WTC11 (cell line): Measurements from ENCODE around the gene KRTAP10-10. TPM values are rescaled to one million over a fixed set of nuclear protein-coding genes. Genes with fewer than 3 reads are reported as not detected.
A peak's percentile ranks its signal among the peaks of the same experiment; 100 is the strongest.

Source experiments
- ATAC-seq: fragments of 200-7000 bp; cut with Tn5 transposase; 2 replicates; pipeline ENCODE4 v1.10.0; 2021; ENCODE audit warnings: mild to moderate bottlenecking, moderate library complexity
- CTCF ChIA-PET: fragments of 300-600 bp; sonication (Branson Sonifier 250); formaldehyde crosslinking; loops from one replicate; lab custom pipeline; 2021; ENCODE audit warnings: antibody characterized with exemption; lab: Charles Lee
- POLR2A ChIA-PET: fragments of 350-600 bp; sonication (Branson Sonifier 250); formaldehyde crosslinking; loops from one replicate; lab custom pipeline; 2021; ENCODE audit warnings: antibody characterized with exemption; lab: Charles Lee
- DNase-seq: peaks from one replicate; pipeline ENCODE4 v3.0.0; 2021; ENCODE audit warnings: low spot score
- H3K27ac Mint-ChIP-seq: 2 replicates; pipeline ENCODE4 v1.8.0; 2021; ENCODE audit warnings: mixed read lengths
- H3K27me3 Mint-ChIP-seq: 2 replicates; pipeline ENCODE4 v1.8.0; 2021; ENCODE audit warnings: low read depth, mild to moderate bottlenecking, moderate library complexity, mixed read lengths
- H3K36me3 Mint-ChIP-seq: 2 replicates; pipeline ENCODE4 v1.8.0; 2021; ENCODE audit warnings: mixed read lengths
- H3K4me1 Mint-ChIP-seq: 2 replicates; pipeline ENCODE4 v1.8.0; 2022; ENCODE audit warnings: mixed read lengths
- H3K4me3 Mint-ChIP-seq: 2 replicates; pipeline ENCODE4 v1.8.0; 2021; ENCODE audit warnings: mild to moderate bottlenecking, moderate library complexity, mixed read lengths
- H3K9me3 Mint-ChIP-seq: 2 replicates; pipeline ENCODE4 v1.8.0; 2021; ENCODE audit warnings: mixed read lengths
- AFF4 ChIP-seq: sonication (generic); formaldehyde crosslinking; IDR thresholded peaks from 2 replicates; pipeline ENCODE4 v1.8.1; 2023; ENCODE audit warnings: mild to moderate bottlenecking, missing genetic modification reagents, borderline replicate concordance
- ATF1 ChIP-seq: sonication (generic); formaldehyde crosslinking; IDR thresholded peaks from 2 replicates; pipeline ENCODE4 v1.8.1; 2023; ENCODE audit warnings: mild to moderate bottlenecking, moderate library complexity, missing genetic modification reagents
- E2F1 ChIP-seq: sonication (generic); formaldehyde crosslinking; IDR thresholded peaks from 2 replicates; pipeline ENCODE4 v1.8.0; 2022; ENCODE audit warnings: mild to moderate bottlenecking, missing genetic modification reagents
- E2F4 ChIP-seq: sonication (generic); formaldehyde crosslinking; IDR thresholded peaks from 2 replicates; pipeline ENCODE4 v1.8.1; 2022; ENCODE audit warnings: low read depth, mild to moderate bottlenecking, moderate library complexity, missing genetic modification reagents, borderline replicate concordance
- E2F5 ChIP-seq: sonication (generic); formaldehyde crosslinking; IDR thresholded peaks from 2 replicates; pipeline ENCODE4 v1.8.1; 2022; ENCODE audit warnings: mild to moderate bottlenecking, moderate library complexity, missing genetic modification reagents
- ELF4 ChIP-seq: sonication (generic); formaldehyde crosslinking; IDR thresholded peaks from 2 replicates; pipeline ENCODE4 v1.8.1; 2022; ENCODE audit warnings: low read depth, mild to moderate bottlenecking, moderate library complexity, missing genetic modification reagents
- GTF2I ChIP-seq: fragments of 250-450 bp; sonication (Bioruptor Pico); conservative IDR thresholded peaks from 2 replicates; pipeline ENCODE4 v1.4.0; 2021; ENCODE audit warnings: mild to moderate bottlenecking
- HMGA2 ChIP-seq: fragments of 250-450 bp; sonication (Bioruptor Pico); IDR thresholded peaks from 2 replicates; pipeline ENCODE4 v1.4.0; 2021; ENCODE audit warnings: mild to moderate bottlenecking, moderate library complexity
- JUN ChIP-seq: sonication (generic); formaldehyde crosslinking; IDR thresholded peaks from 2 replicates; pipeline ENCODE4 v1.8.0; 2023; ENCODE audit warnings: mild to moderate bottlenecking, missing genetic modification reagents
- NFYB ChIP-seq: sonication (generic); formaldehyde crosslinking; conservative IDR thresholded peaks from 2 replicates; pipeline ENCODE4 v1.8.0; 2022; ENCODE audit warnings: low read depth, missing genetic modification reagents
- PREB ChIP-seq: sonication (generic); formaldehyde crosslinking; IDR thresholded peaks from 2 replicates; pipeline ENCODE4 v1.8.1; 2022; ENCODE audit warnings: mild to moderate bottlenecking, missing genetic modification reagents, moderate library complexity, borderline replicate concordance
- TP53 ChIP-seq: sonication (generic); formaldehyde crosslinking; IDR thresholded peaks from 2 replicates; pipeline ENCODE4 v1.8.1; 2023; ENCODE audit warnings: mild to moderate bottlenecking, missing genetic modification reagents
- ZBTB21 ChIP-seq: sonication (generic); formaldehyde crosslinking; IDR thresholded peaks from 2 replicates; pipeline ENCODE4 v1.8.1; 2023; ENCODE audit warnings: mild to moderate bottlenecking, missing genetic modification reagents, borderline replicate concordance
- ZNF317 ChIP-seq: sonication (generic); formaldehyde crosslinking; IDR thresholded peaks from 2 replicates; pipeline ENCODE4 v1.8.1; 2023; ENCODE audit warnings: low read depth, mild to moderate bottlenecking, moderate library complexity, missing genetic modification reagents, borderline replicate concordance
- ZNF425 ChIP-seq: fragments of 250-450 bp; sonication (Bioruptor Pico); conservative IDR thresholded peaks from 2 replicates; pipeline ENCODE4 v1.9.0; 2021; ENCODE audit warnings: mild to moderate bottlenecking
- total RNA-seq: library from RNA; stranded (reverse); gene quantifications from 3 replicates; pipeline ENCODE4 v1.2.3, GENCODE V29; 2021

KRTAP10-10 gene
- total RNA-seq, 1 experiment from 2014 or later: not detected

GRCh38 chr21:44601596-44602462, 35.3 kb upstream of the KRTAP10-10 start:
- DNase-seq: no peak
- ChIA-PET POLR2A (no interaction called here), CTCF (interaction anchor here (1.1 kb wide), 1 partner anchor 199 kb away, joined by 3 read pairs; no protein-coding TSS in a partner anchor)
- H3K27me3 Mint-ChIP-seq: no peaks in the 10 kb centered on the region; the same call in 1 of the 2 replicates
- peak overlapping the region; percentile 25; the same call in 1 of the 2 replicates for H3K27ac Mint-ChIP-seq
- H3K36me3 Mint-ChIP-seq: no peaks in the 10 kb centered on the region; the same call in 1 of the 2 replicates
- peaks cover 25% of the 10 kb centered on the region for H3K9me3 Mint-ChIP-seq
- peaks cover 31% of the 10 kb centered on the region for H3K4me1 Mint-ChIP-seq
- ATAC-seq: no peak
- no peak for TF ChIP-seq ZBTB21 (CRISPR knock-in tag)
- H3K4me3 Mint-ChIP-seq: no peak overlapping the region

GRCh38 chr21:44602463-44602850, 34.7 kb upstream of the KRTAP10-10 start:
- ChIA-PET CTCF (interaction anchor here (0.9 kb wide), 1 partner anchor 92 kb away, joined by 3 read pairs; no protein-coding TSS in a partner anchor), POLR2A (no interaction called here)
- no peaks in the 10 kb centered on the region; the same call in 1 of the 2 replicates for H3K27me3 Mint-ChIP-seq
- H3K36me3 Mint-ChIP-seq: no peaks in the 10 kb centered on the region; the same call in 1 of the 2 replicates
- ATAC-seq (no peak), DNase-seq (no peak)
- no peak overlapping the region for H3K27ac Mint-ChIP-seq
- peaks cover 25% of the 10 kb centered on the region for H3K9me3 Mint-ChIP-seq
- no peak overlapping the region for H3K4me3 Mint-ChIP-seq
- peaks cover 28% of the 10 kb centered on the region for H3K4me1 Mint-ChIP-seq
- TF ChIP-seq ELF4 (CRISPR knock-in tag): no peak
- no peak for TF ChIP-seq JUN (CRISPR knock-in tag)
- no peak for TF ChIP-seq ZNF317 (CRISPR knock-in tag)
- TF ChIP-seq ATF1: no peak
- no peak for TF ChIP-seq E2F1 (CRISPR knock-in tag)
- TF ChIP-seq ZBTB21 (CRISPR knock-in tag): no peak
- TF ChIP-seq E2F4 (CRISPR knock-in tag): no peak
- TF ChIP-seq AFF4 (CRISPR knock-in tag): no peak
- no peak for TF ChIP-seq TP53 (CRISPR knock-in tag)
- no peak for TF ChIP-seq ZNF425 (CRISPR knock-in tag)
- no peak for TF ChIP-seq PREB (CRISPR knock-in tag)
- TF ChIP-seq HMGA2: no peak
- no peak for TF ChIP-seq NFYB (CRISPR knock-in tag)
- no peak for TF ChIP-seq E2F5 (CRISPR knock-in tag)
- no peak for TF ChIP-seq GTF2I (CRISPR knock-in tag)
- TF ChIP-seq, all 79 proteins: peak for 0
